Measurements from ENCODE around the gene PLOD3. TPM values are rescaled to one million over a fixed set of nuclear protein-coding genes. Genes with fewer than 3 reads are reported as not detected.
"Not testable (repeated sequence)": the region's sequence is repeated elsewhere in the genome, so short reads cannot be mapped to it uniquely, and the experiment has no call there.

PLOD3 gene, protein sequence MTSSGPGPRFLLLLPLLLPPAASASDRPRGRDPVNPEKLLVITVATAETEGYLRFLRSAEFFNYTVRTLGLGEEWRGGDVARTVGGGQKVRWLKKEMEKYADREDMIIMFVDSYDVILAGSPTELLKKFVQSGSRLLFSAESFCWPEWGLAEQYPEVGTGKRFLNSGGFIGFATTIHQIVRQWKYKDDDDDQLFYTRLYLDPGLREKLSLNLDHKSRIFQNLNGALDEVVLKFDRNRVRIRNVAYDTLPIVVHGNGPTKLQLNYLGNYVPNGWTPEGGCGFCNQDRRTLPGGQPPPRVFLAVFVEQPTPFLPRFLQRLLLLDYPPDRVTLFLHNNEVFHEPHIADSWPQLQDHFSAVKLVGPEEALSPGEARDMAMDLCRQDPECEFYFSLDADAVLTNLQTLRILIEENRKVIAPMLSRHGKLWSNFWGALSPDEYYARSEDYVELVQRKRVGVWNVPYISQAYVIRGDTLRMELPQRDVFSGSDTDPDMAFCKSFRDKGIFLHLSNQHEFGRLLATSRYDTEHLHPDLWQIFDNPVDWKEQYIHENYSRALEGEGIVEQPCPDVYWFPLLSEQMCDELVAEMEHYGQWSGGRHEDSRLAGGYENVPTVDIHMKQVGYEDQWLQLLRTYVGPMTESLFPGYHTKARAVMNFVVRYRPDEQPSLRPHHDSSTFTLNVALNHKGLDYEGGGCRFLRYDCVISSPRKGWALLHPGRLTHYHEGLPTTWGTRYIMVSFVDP
- total RNA-seq, result 100 to 1,000 TPM in 1 of 6 donors, 10 to 100 TPM in 5; 38.2 to 104 (median 66.2) TPM

DNA sequence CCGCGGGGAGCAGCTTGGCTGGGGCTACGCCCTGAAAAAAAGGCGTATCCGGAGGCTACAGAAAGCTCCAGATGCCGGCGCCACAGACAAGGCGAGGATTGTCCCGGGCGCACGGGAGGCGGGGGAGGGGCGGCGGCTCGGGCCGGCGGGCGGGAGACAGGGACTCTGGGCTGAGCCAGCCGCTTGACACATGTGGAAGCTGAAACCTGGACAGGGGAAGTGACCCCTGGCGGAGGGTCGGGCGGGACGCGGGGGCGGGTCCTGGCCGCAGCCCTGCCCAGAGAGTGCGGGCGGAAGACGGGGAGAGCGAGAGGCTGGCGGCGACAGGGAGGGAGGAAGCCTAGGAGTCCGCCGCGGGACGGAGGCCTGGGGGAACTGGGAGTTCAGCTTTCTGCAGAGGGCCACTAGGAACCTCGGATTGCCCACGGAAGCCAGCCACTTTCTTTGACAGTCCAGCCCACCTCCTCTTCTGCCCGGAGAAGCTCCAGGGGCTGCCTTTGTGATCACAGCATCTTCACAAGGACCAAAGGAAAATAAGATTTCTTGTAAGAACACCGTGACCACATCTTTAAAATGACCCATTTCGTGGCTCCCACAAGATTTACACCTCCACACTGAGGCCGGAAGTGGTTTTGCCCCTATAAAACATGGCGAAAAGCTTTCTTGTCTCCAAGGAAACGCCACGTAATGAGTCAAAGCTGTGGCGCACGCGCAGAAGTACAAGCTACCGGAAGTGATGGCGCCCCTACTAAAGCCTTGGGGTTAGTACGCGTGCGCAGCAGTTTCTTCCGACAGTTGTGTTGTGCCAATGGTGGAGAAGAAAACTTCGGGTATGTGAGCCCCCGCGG is at the start of gene PLOD3, which contains the start of gene ZNHIT1:
Gene PLOD3, minus strand, starts transcription at position 194 of the 848 bp plus-strand sequence. CDS start 307 bp downstream, outside the sequence.
Gene ZNHIT1, plus strand, starts transcription at position 778 of the 848 bp plus-strand sequence. Its CDS starts 31 bp downstream, at position 809.
- TF ChIP-seq POLR2A (IDR thresholded peaks at IDR 0.05) (peak in 2 of 4 donors; percentile 15 to 66), POLR2AphosphoS5 (IDR thresholded peaks at IDR 0.05) (peak; percentile 45), EP300 (IDR thresholded peaks at IDR 0.05) (no peak)
- TF ChIP-seq, protein P1, sequence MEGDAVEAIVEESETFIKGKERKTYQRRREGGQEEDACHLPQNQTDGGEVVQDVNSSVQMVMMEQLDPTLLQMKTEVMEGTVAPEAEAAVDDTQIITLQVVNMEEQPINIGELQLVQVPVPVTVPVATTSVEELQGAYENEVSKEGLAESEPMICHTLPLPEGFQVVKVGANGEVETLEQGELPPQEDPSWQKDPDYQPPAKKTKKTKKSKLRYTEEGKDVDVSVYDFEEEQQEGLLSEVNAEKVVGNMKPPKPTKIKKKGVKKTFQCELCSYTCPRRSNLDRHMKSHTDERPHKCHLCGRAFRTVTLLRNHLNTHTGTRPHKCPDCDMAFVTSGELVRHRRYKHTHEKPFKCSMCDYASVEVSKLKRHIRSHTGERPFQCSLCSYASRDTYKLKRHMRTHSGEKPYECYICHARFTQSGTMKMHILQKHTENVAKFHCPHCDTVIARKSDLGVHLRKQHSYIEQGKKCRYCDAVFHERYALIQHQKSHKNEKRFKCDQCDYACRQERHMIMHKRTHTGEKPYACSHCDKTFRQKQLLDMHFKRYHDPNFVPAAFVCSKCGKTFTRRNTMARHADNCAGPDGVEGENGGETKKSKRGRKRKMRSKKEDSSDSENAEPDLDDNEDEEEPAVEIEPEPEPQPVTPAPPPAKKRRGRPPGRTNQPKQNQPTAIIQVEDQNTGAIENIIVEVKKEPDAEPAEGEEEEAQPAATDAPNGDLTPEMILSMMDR (IDR thresholded peaks at IDR 0.05), result peak in 4 of 6 experiments; percentile 9 to 30 (median 16)
- WGBS, 2 donors, result 0 to 1% methylated on average over 22 to 37 of the region's 57 CpGs
- peak within 1 kb of the TSS; percentile 84 to 95 (median 91) for H3K27ac ChIP-seq
- H3K9me3 ChIP-seq, result no peaks in the 10 kb centered on the region
- peaks cover 0 to 30% (median 21%) of the 10 kb centered on the region in 4 donors for H3K36me3 ChIP-seq
- DNase-seq, result peak; percentile 96 to 97
- peaks cover 28 to 42% (median 31%) of the 10 kb centered on the region in 4 donors for H3K4me1 ChIP-seq
- H3K4me3 ChIP-seq, result peak within 1 kb of the TSS; percentile 81 to 87 (median 84)
- H3K27me3 ChIP-seq, result no peaks in the 10 kb centered on the region
- ATAC-seq (ENCODE audit: low FRiP score in 2 of 2), result peak; percentile 94

DNA sequence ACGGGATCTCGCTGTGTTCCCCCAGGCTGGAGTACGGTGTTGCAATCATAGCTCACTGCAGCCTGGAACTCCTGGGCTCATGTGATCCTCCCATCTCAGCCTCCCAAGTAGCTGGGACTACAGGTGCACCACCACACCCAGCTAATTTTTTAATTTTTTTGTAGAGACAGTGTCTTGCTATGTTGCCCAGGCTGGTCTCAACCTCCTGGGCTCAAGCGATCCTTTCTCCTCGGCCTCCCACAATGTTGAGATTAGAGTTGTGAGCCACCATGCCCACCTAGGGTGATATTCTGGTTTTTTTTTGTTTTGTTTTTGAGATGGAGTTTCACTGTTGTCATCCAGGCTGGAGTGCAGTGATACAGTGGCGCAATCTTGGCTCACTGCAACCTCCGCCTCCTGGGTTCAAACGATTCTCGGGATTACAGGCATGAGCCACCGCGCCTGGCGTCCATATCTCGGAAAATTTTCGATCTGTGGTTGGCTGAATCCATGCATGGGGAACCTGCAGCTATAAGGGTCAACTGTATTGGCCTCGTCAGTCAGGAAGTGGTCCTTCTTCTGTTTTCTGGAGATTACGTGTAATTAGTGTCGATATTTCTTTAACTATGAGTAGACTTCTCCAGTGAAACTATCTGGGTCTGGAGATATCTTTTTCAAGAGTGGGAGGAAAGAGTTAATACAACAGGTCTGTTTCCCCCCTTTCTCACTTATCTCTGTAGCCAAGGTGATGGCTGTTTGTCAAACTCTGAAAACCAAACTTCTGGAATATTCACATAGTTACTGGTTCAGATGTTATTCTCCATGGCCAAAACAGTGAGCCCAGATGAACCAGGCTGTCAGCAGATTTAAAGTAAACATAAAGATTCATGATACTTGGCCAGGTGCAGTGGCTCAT is 48.5 kb upstream of the PLOD3 start:
- Histone ChIP-seq H3K4me3 (no peak overlapping the region), H3K4me1 (no peaks in the 10 kb centered on the region), H3K36me3 (no peaks in the 10 kb centered on the region), H3K27me3 (no peaks in the 10 kb centered on the region), H3K9me3 (no peaks in the 10 kb centered on the region), H3K27ac (no peak overlapping the region)
- 72% methylated on average over 17 of the region's 17 CpGs for WGBS, 2 donors
- ATAC-seq (ENCODE audit: low FRiP score in 2 of 2), result no peak
- no peak for DNase-seq
- no peak for TF ChIP-seq POLR2A (IDR thresholded peaks at IDR 0.05)
- no peak for TF ChIP-seq EP300 (IDR thresholded peaks at IDR 0.05)
- TF ChIP-seq POLR2AphosphoS5 (IDR thresholded peaks at IDR 0.05), result no peak
- TF ChIP-seq, protein P1 (IDR thresholded peaks at IDR 0.05), result no peak

DNA sequence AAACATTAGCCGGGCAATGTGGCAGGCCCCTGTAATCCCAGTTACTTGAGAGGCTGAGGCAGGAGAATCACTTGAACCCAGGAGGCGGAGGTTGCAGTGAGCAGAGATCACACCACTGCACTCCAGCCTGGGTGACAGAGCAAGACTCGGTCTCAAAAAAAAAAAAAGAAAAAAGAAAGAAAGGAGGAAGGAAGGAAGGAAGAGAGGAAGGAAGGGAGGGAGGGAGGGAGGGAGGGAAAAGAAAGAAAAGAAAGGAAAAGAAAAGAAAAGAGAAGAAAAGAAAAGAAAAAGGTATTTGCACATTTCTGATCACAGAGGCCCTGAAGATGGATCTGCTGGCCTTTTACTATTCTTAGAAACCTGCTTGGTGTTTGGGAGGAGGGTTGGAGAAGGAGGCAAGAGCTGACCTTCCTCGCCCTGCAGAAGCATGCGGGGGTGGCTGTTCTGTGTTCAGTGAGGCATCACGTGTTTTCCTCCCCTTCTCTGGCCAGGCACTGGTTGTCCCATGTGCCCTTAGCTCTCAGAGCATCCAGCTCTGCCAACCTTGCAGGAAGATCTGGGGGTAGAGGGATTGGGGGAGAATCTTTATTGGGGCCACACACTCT is 46.8 kb upstream of the PLOD3 start:
- not testable (repeated sequence) for H3K36me3 ChIP-seq; H3K27me3 ChIP-seq; DNase-seq; H3K9me3 ChIP-seq; ATAC-seq (ENCODE audit: low FRiP score in 2 of 2); H3K27ac ChIP-seq; H3K4me1 ChIP-seq; H3K4me3 ChIP-seq
- WGBS, 2 donors, result 53 to 55% methylated on average over 6 of the region's 6 CpGs

DNA sequence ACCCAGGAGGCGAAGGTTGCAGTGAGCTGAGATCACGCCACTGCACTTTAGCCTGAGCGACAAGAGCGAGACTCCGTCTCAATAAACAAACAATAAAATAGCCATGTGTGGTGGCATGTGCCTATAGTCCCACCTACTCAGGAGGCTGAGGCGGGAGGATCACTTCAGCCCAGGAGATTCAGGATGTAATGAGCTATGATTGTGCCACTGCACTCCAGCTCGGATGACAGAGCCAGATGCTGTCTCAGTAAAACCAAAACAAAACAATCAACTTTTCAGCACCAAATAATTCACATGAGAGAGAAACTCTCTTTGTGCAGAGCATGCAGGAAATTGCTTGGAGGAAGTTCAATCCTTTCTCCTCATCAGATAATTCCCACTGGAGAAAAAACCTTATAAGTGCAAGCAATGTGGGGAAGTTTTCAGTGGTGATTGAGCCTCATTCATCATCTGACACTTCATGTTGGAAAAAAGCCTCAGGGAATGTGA is 40.9 kb upstream of the PLOD3 start:
- Histone ChIP-seq H3K4me3 (no peak overlapping the region), H3K36me3 (no peaks in the 10 kb centered on the region), H3K4me1 (no peaks in the 10 kb centered on the region), H3K27ac (no peak overlapping the region), H3K9me3 (no peaks in the 10 kb centered on the region), H3K27me3 (no peaks in the 10 kb centered on the region)
- no peak for TF ChIP-seq POLR2A (IDR thresholded peaks at IDR 0.05)
- TF ChIP-seq, protein P1 (IDR thresholded peaks at IDR 0.05), result no peak
- TF ChIP-seq EP300 (IDR thresholded peaks at IDR 0.05), result no peak
- no peak for TF ChIP-seq POLR2AphosphoS5 (IDR thresholded peaks at IDR 0.05)
- no peak for ATAC-seq (ENCODE audit: low FRiP score in 2 of 2)
- DNase-seq, result no peak
- WGBS, 2 donors, result 54 to 58% methylated on average over 7 of the region's 7 CpGs
